HepG2 (cell line): ENCODE data around the gene OAS1. TPM values are rescaled to one million over a fixed set of nuclear protein-coding genes. Genes with fewer than 3 reads are reported as not detected.

Source experiments
- ATAC-seq: fragments of 200-7000 bp; cut with Tn5 transposase; 3 replicates; pipeline ENCODE4 v1.9.1; 2020; ENCODE audit warnings: mild to moderate bottlenecking, moderate library complexity
- BruUV-seq: library from RNA; stranded (reverse); fragments of 400-500 nt; replicated peaks from 2 replicates; lab custom pipeline; 2021; lab: Mats Ljungman, UMichigan
- CTCF ChIA-PET: fragments of 300-600 bp; formaldehyde crosslinking; extraction: SDS; loops from one replicate; lab custom pipeline; 2021; ENCODE audit warnings: low total read pairs, inconsistent platforms, low intra/inter-chr PET ratio; lab: Yijun Ruan, JAX
- POLR2A ChIA-PET: fragments of 350-600 bp; sonication (Branson Sonifier 250); formaldehyde crosslinking; loops from one replicate; lab custom pipeline; 2020; ENCODE audit warnings: antibody characterized with exemption, inconsistent platforms; lab: Yijun Ruan, JAX
- DNase-seq: peaks from one replicate; pipeline ENCODE4 v3.0.0-alpha.2; 2015; ENCODE audit warnings: low spot score
- FAIRE-seq: peaks from 3 replicates; lab custom pipeline; 2011; peaks lifted over from hg19 to GRCh38; lab: Jason Lieb, UNC
- H2AFZ ChIP-seq: one replicate; pipeline ENCODE4 v1.6.1; 2011; ENCODE audit warnings: low read length, inconsistent platforms
- H3K27ac ChIP-seq: fragments of 300-600 bp; 3 replicates; pipeline ENCODE4 v1.8.0; 2011; ENCODE audit warnings: mixed run types, mild to moderate bottlenecking, mixed read lengths, low read length, inconsistent platforms; ENCODE audit not compliant: insufficient read depth; ENCODE audit errors: extremely low read length
- H3K27me3 ChIP-seq, 2 experiments: fragments of 200-600 bp in 1 of 2; 2 replicates in 1 of 2; 3 replicates in 1 of 2; pipeline versions ENCODE4 v1.6.0 to v1.8.0; 2011; ENCODE audit warnings: low read length in 2 of 2, mild to moderate bottlenecking in 2 of 2, moderate library complexity in 2 of 2, inconsistent platforms in 1 of 2; ENCODE audit not compliant: insufficient read depth in 2 of 2, control insufficient read depth in 1 of 2
- H3K36me3 ChIP-seq, 2 experiments: fragments of 200-600 bp in 1 of 2; replicated peaks in 1 of 2; 2 replicates in 1 of 2; 3 replicates in 1 of 2; pipeline versions ENCODE4 v1.5.1 to v1.8.0; 2011; ENCODE audit warnings: low read length in 2 of 2, inconsistent platforms in 1 of 2; ENCODE audit not compliant: insufficient read depth in 2 of 2, control insufficient read depth in 1 of 2
- H3K4me1 ChIP-seq: 2 replicates; pipeline ENCODE4 v1.5.1; 2012; ENCODE audit warnings: low read length, inconsistent platforms; ENCODE audit not compliant: insufficient read depth
- H3K4me2 ChIP-seq: 2 replicates; pipeline ENCODE4 v1.6.0; 2011; ENCODE audit warnings: low read depth, low read length, inconsistent platforms
- H3K4me3 ChIP-seq, 3 experiments: fragments of 200-600 bp in 1 of 3; sonication (generic), shearing (Covaris generic) in 1 of 3; replicated peaks in 1 of 3; 2 replicates each; pipeline ENCODE4 v1.5.1; 2011 to 2016; ENCODE audit warnings: low read length in 3 of 3, inconsistent platforms in 2 of 3, low read depth in 2 of 3, mild to moderate bottlenecking in 2 of 3, control low read depth in 1 of 3, mixed read lengths in 1 of 3; ENCODE audit not compliant: insufficient read depth in 1 of 3
- H3K79me2 ChIP-seq: one replicate; pipeline ENCODE4 v1.6.1; 2011; ENCODE audit warnings: low read length, inconsistent platforms; ENCODE audit not compliant: insufficient read depth
- H3K9ac ChIP-seq: 2 replicates; pipeline ENCODE4 v1.6.0; 2011; ENCODE audit warnings: mild to moderate bottlenecking, low read depth, low read length, inconsistent platforms; ENCODE audit not compliant: insufficient read depth
- H3K9me3 ChIP-seq: 2 replicates; pipeline ENCODE4 v1.5.1; 2012; ENCODE audit warnings: mild to moderate bottlenecking, low read length
- H4K20me1 ChIP-seq: 2 replicates; pipeline ENCODE4 v1.6.0; 2011; ENCODE audit warnings: inconsistent platforms, mild to moderate bottlenecking, low read length, moderate library complexity; ENCODE audit not compliant: insufficient read depth
- KLF13 ChIP-seq: sonication (generic); formaldehyde crosslinking; IDR thresholded peaks from 2 replicates; pipeline ENCODE4 v1.4.0; 2020; ENCODE audit warnings: mild to moderate bottlenecking, missing genetic modification reagents
- RARA ChIP-seq: IDR thresholded peaks from 2 replicates; pipeline ENCODE4 v1.6.1; 2016; ENCODE audit warnings: missing genetic modification reagents, missing compliant biosample characterization
- RBAK ChIP-seq: sonication (generic); formaldehyde crosslinking; IDR thresholded peaks from 2 replicates; pipeline ENCODE4 v1.5.1; 2020; ENCODE audit warnings: mild to moderate bottlenecking, missing genetic modification reagents
- THYN1 ChIP-seq: sonication (generic); formaldehyde crosslinking; IDR thresholded peaks from 2 replicates; pipeline ENCODE4 v1.8.1; 2023; ENCODE audit warnings: low read depth, mild to moderate bottlenecking, moderate library complexity, missing genetic modification reagents, borderline replicate concordance
- WIZ ChIP-seq: sonication (generic); formaldehyde crosslinking; IDR thresholded peaks from 2 replicates; pipeline ENCODE4 v1.5.1; 2020; ENCODE audit warnings: mild to moderate bottlenecking, missing genetic modification reagents
- ZMAT3 ChIP-seq: sonication (generic); formaldehyde crosslinking; conservative IDR thresholded peaks from 2 replicates; pipeline ENCODE4 v1.7.0; 2021; ENCODE audit warnings: missing genetic modification reagents
- ZNF484 ChIP-seq: sonication (generic); formaldehyde crosslinking; IDR thresholded peaks from 2 replicates; pipeline ENCODE4 v1.5.1; 2020; ENCODE audit warnings: mild to moderate bottlenecking, low read depth, missing genetic modification reagents, borderline replicate concordance
- ZNF782 ChIP-seq: sonication (generic); formaldehyde crosslinking; IDR thresholded peaks from 2 replicates; pipeline ENCODE4 v1.4.0; 2020; ENCODE audit warnings: missing genetic modification reagents, mild to moderate bottlenecking, borderline replicate concordance
- ZSCAN21 ChIP-seq: sonication (generic); formaldehyde crosslinking; IDR thresholded peaks from 2 replicates; pipeline ENCODE4 v1.8.0; 2022; ENCODE audit warnings: mild to moderate bottlenecking, missing genetic modification reagents, moderate library complexity, borderline replicate concordance
- WGBS: methylation state at CpG from one replicate; pipeline ENCODE4 v1.1.6; 2017; ENCODE audit warnings: low lambda C conversion rate; 5-methylcytosine and 5-hydroxymethylcytosine counted together
- in situ Hi-C: cut with HindIII; loops from 2 replicates; pipeline ENCODE4 v1.10.0; 2017; ENCODE audit warnings: low pct_unique_long_range_greater_than_20kb; ENCODE audit not compliant: extremely low pct_ligation_motif_present
- intact Hi-C: fragments of 100-400 bp; cut with micrococcal nuclease; formaldehyde crosslinking; loops from one replicate; pipeline ENCODE4 v1.10.0; 2022; ENCODE audit not compliant: unreplicated experiment
- polyA plus RNA-seq, 8 experiments: library from polyadenylated mRNA; depleted of rRNA in 3 of 8; stranded (reverse) in 7 of 8; unstranded in 1 of 8; fragments of >200 nt; fragmentation: Illumina TruSeq in 4 of 8; extraction: Trizol in 4 of 8; gene quantifications; 2 replicates each; pipeline versions ENCODE4 v1.2.1 to v1.2.3, GENCODE V29; 2011 to 2016; ENCODE audit warnings: low read depth in 4 of 8, missing spikeins in 1 of 8, mixed read lengths in 1 of 8; ENCODE audit not compliant: insufficient read depth in 1 of 8
- total RNA-seq, 5 experiments: library from RNA; depleted of rRNA; stranded (reverse); fragments of >200 nt; fragmentation: Illumina TruSeq; extraction: Trizol; gene quantifications; 2 replicates each; pipeline ENCODE4 v1.2.3, GENCODE V29; 2016; ENCODE audit warnings: low read depth in 1 of 5
- TF ChIP-seq, protein P1 (sequence below): sonication (generic); formaldehyde crosslinking; IDR thresholded peaks from 2 replicates; pipeline ENCODE4 v1.8.1; 2023; ENCODE audit warnings: mild to moderate bottlenecking, inconsistent platforms, moderate library complexity, missing genetic modification reagents, borderline replicate concordance
- TF ChIP-seq, protein P2 (sequence below): sonication (generic); formaldehyde crosslinking; IDR thresholded peaks from 2 replicates; pipeline ENCODE4 v1.4.0; 2020; ENCODE audit warnings: missing genetic modification reagents, borderline replicate concordance
- TF ChIP-seq, protein P3 (sequence below): sonication (generic); formaldehyde crosslinking; IDR thresholded peaks from 2 replicates; pipeline ENCODE4 v1.9.0; 2021; ENCODE audit warnings: missing genetic modification reagents, mild to moderate bottlenecking, borderline replicate concordance

Gene OAS1
- total and polyA plus RNA-seq, 2 of the 13 experiments (the other 11 are each of a cell fraction or from before 2014, with no cell fraction given), result 6.5 to 10.6 TPM

DNA sequence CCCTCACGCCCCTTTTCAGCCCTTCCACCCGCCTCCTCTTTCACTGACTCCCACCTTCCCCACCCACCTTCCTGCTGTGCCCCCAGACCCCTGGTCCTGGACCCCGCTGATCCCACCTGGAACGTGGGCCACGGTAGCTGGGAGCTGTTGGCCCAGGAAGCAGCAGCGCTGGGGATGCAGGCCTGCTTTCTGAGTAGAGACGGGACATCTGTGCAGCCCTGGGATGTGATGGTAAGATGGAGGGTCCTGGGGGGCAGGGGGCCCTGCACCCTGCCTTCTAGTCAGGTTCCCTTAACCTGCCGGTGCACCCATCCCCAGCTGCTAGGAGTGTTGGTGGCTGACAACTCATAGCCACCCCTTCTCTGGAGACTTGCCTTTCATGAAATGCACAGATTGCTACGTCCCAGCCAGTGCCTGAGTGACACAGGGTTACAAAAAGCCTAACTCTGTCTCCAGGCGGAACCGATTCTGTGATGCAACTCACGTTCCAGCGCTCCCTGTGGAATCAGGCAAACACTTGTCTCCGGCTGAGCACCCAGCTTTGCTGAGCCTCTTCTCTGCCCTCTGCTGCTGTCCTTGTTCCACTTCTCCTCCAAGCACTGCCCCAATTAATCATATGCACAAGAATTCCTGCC lies 56.6 kb downstream of the OAS1 start:
- Histone ChIP-seq H3K27me3 (no peaks in the 10 kb centered on the region), H3K9ac (no peak overlapping the region), H3K4me3 (no peak overlapping the region), H3K27ac (no peak overlapping the region), H3K4me2 (no peak overlapping the region), H3K79me2 (no peaks in the 10 kb centered on the region), H3K36me3 (peaks cover 8 to 25% of the 10 kb centered on the region in 2 experiments; a peak in 4 of 5 replicates), H3K9me3 (no peaks in the 10 kb centered on the region), H2AFZ (no peak overlapping the region), H3K4me1 (peaks cover 6% of the 10 kb centered on the region; the same call in 1 of the 2 replicates), H4K20me1 (no peaks in the 10 kb centered on the region)
- in situ Hi-C loops (no loop called here), intact Hi-C loops (no loop called here)
- DNase-seq (no peak), ATAC-seq (no peak), FAIRE-seq (no peak)
- no TSS peak for BruUV-seq
- CTCF ChIA-PET, result no interaction called here
- POLR2A ChIA-PET, result no interaction called here
- 96% methylated on average over 10 of the region's 14 CpGs for WGBS
- TF ChIP-seq, protein P1, sequence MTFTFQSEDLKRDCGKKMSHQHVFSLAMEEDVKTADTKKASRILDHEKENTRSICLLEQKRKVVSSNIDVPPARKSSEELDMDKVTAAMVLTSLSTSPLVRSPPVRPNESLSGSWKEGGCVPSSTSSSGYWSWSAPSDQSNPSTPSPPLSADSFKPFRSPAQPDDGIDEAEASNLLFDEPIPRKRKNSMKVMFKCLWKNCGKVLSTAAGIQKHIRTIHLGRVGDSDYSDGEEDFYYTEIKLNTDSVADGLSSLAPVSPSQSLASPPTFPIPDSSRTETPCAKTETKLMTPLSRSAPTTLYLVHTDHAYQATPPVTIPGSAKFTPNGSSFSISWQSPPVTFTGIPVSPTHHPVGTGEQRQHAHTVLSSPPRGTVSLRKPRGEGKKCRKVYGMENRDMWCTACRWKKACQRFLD (CRISPR knock-in tag), result no peak
- TF ChIP-seq WIZ (CRISPR knock-in tag) (no peak), KLF13 (CRISPR knock-in tag) (no peak), ZNF484 (no peak), ZSCAN21 (CRISPR knock-in tag) (no peak), ZNF782 (CRISPR knock-in tag) (no peak), THYN1 (CRISPR knock-in tag) (no peak), ZMAT3 (no peak), RBAK (CRISPR knock-in tag) (no peak), RARA (CRISPR knock-in tag) (no peak)
- TF ChIP-seq, protein P2, sequence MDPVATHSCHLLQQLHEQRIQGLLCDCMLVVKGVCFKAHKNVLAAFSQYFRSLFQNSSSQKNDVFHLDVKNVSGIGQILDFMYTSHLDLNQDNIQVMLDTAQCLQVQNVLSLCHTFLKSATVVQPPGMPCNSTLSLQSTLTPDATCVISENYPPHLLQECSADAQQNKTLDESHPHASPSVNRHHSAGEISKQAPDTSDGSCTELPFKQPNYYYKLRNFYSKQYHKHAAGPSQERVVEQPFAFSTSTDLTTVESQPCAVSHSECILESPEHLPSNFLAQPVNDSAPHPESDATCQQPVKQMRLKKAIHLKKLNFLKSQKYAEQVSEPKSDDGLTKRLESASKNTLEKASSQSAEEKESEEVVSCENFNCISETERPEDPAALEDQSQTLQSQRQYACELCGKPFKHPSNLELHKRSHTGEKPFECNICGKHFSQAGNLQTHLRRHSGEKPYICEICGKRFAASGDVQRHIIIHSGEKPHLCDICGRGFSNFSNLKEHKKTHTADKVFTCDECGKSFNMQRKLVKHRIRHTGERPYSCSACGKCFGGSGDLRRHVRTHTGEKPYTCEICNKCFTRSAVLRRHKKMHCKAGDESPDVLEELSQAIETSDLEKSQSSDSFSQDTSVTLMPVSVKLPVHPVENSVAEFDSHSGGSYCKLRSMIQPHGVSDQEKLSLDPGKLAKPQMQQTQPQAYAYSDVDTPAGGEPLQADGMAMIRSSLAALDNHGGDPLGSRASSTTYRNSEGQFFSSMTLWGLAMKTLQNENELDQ (CRISPR knock-in tag), result no peak
- TF ChIP-seq, protein P3, sequence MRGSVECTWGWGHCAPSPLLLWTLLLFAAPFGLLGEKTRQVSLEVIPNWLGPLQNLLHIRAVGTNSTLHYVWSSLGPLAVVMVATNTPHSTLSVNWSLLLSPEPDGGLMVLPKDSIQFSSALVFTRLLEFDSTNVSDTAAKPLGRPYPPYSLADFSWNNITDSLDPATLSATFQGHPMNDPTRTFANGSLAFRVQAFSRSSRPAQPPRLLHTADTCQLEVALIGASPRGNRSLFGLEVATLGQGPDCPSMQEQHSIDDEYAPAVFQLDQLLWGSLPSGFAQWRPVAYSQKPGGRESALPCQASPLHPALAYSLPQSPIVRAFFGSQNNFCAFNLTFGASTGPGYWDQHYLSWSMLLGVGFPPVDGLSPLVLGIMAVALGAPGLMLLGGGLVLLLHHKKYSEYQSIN (CRISPR knock-in tag), result no peak
